Keratinocyte (primary cell): ENCODE measurements around the gene EMILIN3. TPM values are rescaled to one million over a fixed set of nuclear protein-coding genes. Genes with fewer than 3 reads are reported as not detected.

Source experiments
- DNase-seq: peaks from one replicate; pipeline ENCODE4 v3.0.0-alpha.2; 2011; ENCODE audit warnings: low read depth, missing footprints, low spot score
- FAIRE-seq: peaks from 2 replicates; lab custom pipeline; 2011; peaks lifted over from hg19 to GRCh38; lab: Jason Lieb, UNC
- H2AFZ ChIP-seq: 2 replicates; pipeline ENCODE4 v1.6.0; 2012; ENCODE audit warnings: low read length, control low read depth, inconsistent platforms; ENCODE audit not compliant: control insufficient read depth
- H3K27ac ChIP-seq: 2 replicates; pipeline ENCODE4 v1.5.1; 2011; ENCODE audit warnings: low read length; ENCODE audit not compliant: control insufficient read depth, insufficient read depth
- H3K27me3 ChIP-seq: 3 replicates; pipeline ENCODE4 v1.6.0; 2011; ENCODE audit warnings: low read length; ENCODE audit not compliant: control insufficient read depth, insufficient read depth; ENCODE audit errors: extremely low read depth
- H3K36me3 ChIP-seq, 2 experiments: 2 replicates in 1 of 2; 3 replicates in 1 of 2; pipeline ENCODE4 v1.5.1; 2011; ENCODE audit warnings: low read length in 2 of 2, mild to moderate bottlenecking in 1 of 2; ENCODE audit not compliant: control insufficient read depth in 2 of 2, insufficient read depth in 2 of 2; ENCODE audit errors: extremely low read depth in 1 of 2
- H3K4me1 ChIP-seq: 3 replicates; pipeline ENCODE4 v1.5.1; 2011; ENCODE audit warnings: low read length; ENCODE audit not compliant: control insufficient read depth, insufficient read depth; ENCODE audit errors: extremely low read depth
- H3K4me2 ChIP-seq: 3 replicates; pipeline ENCODE4 v1.6.0; 2011; ENCODE audit warnings: low read depth, low read length; ENCODE audit not compliant: control insufficient read depth, insufficient read depth; ENCODE audit errors: extremely low read depth
- H3K4me3 ChIP-seq, 3 experiments: fragments of 200-600 bp in 1 of 3; sonication (generic) in 1 of 3; 2 replicates in 2 of 3; 3 replicates in 1 of 3; pipeline ENCODE4 v1.5.1; 2011 to 2016; ENCODE audit warnings: low read length in 3 of 3, mild to moderate bottlenecking in 3 of 3, control low read depth in 2 of 3, inconsistent platforms in 1 of 3, low read depth in 1 of 3, mixed read lengths in 1 of 3, mixed run types in 1 of 3, moderate library complexity in 1 of 3; ENCODE audit not compliant: control insufficient read depth in 2 of 3, insufficient read depth in 2 of 3; ENCODE audit errors: extremely low read depth in 1 of 3
- H3K79me2 ChIP-seq: 2 replicates; pipeline ENCODE4 v1.6.0; 2012; ENCODE audit warnings: low read length; ENCODE audit not compliant: control insufficient read depth, insufficient read depth
- H3K9ac ChIP-seq: 3 replicates; pipeline ENCODE4 v1.6.0; 2011; ENCODE audit warnings: low read length; ENCODE audit not compliant: control insufficient read depth, insufficient read depth; ENCODE audit errors: extremely low read depth
- H3K9me1 ChIP-seq: 3 replicates; pipeline ENCODE4 v1.6.0; 2011; ENCODE audit warnings: low read length; ENCODE audit not compliant: control insufficient read depth, insufficient read depth; ENCODE audit errors: extremely low read depth
- H3K9me3 ChIP-seq: 2 replicates; pipeline ENCODE4 v1.5.1; 2012; ENCODE audit warnings: low read depth, low read length; ENCODE audit not compliant: control insufficient read depth
- H4K20me1 ChIP-seq: 3 replicates; pipeline ENCODE4 v1.6.0; 2011; ENCODE audit warnings: low read length; ENCODE audit not compliant: control insufficient read depth, insufficient read depth; ENCODE audit errors: extremely low read depth
- CTCF ChIP-seq, 3 experiments: IDR thresholded peaks in 1 of 3; conservative IDR thresholded peaks in 1 of 3; optimal IDR thresholded peaks in 1 of 3; 2 replicates in 2 of 3; 3 replicates in 1 of 3; pipeline versions ENCODE3 to v1.5.1; 2011; ENCODE audit warnings: low read length in 3 of 3, mild to moderate bottlenecking in 3 of 3, moderate library complexity in 2 of 3, control low read depth in 1 of 3, inconsistent platforms in 1 of 3; ENCODE audit not compliant: insufficient read depth in 2 of 3; ENCODE audit errors: extremely low read depth in 1 of 3
- EZH2 ChIP-seq: IDR thresholded peaks from one replicate; pipeline ENCODE4 v1.6.1; 2012; ENCODE audit warnings: inconsistent platforms, mild to moderate bottlenecking, low read length, moderate library complexity
- dilution Hi-C: fragments of 300-500 bp; cut with MboI; formaldehyde crosslinking; loops from one replicate; pipeline ENCODE4 v1.7.0; 2020; ENCODE audit warnings: low sequenced_read_pairs; ENCODE audit not compliant: extremely low pct_ligation_motif_present
- polyA plus RNA-seq, 5 experiments: library from polyadenylated mRNA; depleted of rRNA in 3 of 5; stranded (reverse) in 3 of 5; stranded (forward) in 1 of 5; unstranded in 1 of 5; fragments of >200 nt; gene quantifications; 1 replicate in 1 of 5; 2 replicates in 3 of 5; 3 replicates in 1 of 5; pipeline versions ENCODE4 v1.2.1 to v1.2.3, GENCODE V29; 2011 to 2012; ENCODE audit warnings: missing spikeins in 2 of 5, low read depth in 1 of 5, low replicate concordance in 1 of 5

The EMILIN3 gene
- polyA plus RNA-seq, 1 donor (not counting 4 experiments of a cell fraction or from before 2014, with no cell fraction given) = not detected

DNA sequence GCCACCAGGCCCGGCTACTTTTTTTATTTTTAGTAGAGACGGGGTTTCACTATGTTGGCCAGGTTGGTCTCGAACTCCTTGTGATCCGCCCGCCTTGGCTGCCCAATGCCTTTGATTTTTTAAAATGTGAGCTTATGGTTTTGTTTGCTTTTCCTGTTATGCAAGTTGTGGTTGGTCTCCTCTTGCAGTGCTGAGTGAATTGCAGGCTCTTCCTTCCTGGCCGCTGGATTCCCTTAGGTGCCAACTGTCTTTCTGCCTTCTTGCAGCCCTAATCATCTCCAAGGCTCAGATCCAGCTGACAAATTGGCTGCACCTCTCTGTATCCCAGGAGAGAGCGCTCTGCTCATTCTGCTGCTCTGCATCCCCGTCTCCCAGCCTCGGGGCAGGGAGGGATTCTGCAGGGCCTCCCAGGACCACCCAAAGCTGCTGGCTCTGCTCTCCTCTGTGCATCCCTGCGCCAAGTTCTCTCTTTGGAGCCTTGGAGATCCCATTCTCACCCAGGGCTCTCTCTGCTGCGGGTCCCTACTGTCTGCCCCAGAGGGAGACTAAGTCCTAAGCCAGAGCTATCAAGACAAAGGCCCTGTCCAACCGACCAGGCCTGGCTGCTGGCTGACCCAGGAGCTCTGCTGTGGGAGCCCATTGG, 14.1 kb upstream of the EMILIN3 start:
- Histone ChIP-seq H3K36me3 (no peaks in the 10 kb centered on the region), H3K4me1 (no peaks in the 10 kb centered on the region), H2AFZ (no peak overlapping the region), H3K79me2 (no peaks in the 10 kb centered on the region), H3K4me2 (no peak overlapping the region), H3K4me3 (no peak overlapping the region), H3K27ac (no peak overlapping the region), H3K27me3 (peaks cover 21% of the 10 kb centered on the region), H3K9ac (no peak overlapping the region), H3K9me1 (no peaks in the 10 kb centered on the region), H3K9me3 (no peaks in the 10 kb centered on the region), H4K20me1 (no peaks in the 10 kb centered on the region)
- peak in 2 of 3 experiments; percentile 17 to 26 for TF ChIP-seq CTCF (optimal IDR thresholded peaks at IDR 0.05 in 1 of 3, IDR thresholded peaks at IDR 0.05 in 1 of 3, conservative IDR thresholded peaks at IDR 0.05 in 1 of 3; ENCODE audit: extremely low read depth in 1 of 3, insufficient read depth in 2 of 3, low read length in 3 of 3)
- TF ChIP-seq EZH2 = no peak
- DNase-seq (no peak), FAIRE-seq (no peak)
- dilution Hi-C loops = no loop called here

DNA sequence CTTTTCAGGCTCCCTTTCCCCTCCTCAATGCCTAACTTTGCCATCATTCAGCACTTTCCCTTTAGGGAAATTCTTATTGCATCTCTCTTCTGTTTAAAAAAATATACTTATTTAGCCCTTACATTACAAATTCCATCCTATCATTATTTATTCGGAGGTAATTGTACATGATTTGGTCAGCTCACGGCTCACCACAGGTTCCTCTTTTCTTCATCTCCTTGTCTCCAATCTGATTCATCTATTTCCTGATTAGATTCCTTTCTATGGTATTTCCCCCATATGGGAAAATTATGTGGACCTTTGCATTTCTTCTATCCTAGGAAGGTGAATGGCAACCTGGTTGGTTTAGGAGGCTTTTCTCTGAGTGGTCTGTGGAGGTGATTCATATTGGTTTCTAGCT, 12.9 kb upstream of the EMILIN3 start:
- H3K27me3 ChIP-seq = peaks cover 21% of the 10 kb centered on the region
- no peak for DNase-seq
- no peaks in the 10 kb centered on the region for H3K4me1 ChIP-seq
- H3K4me2 ChIP-seq = no peak overlapping the region
- H3K79me2 ChIP-seq = no peaks in the 10 kb centered on the region
- no peaks in the 10 kb centered on the region for H3K9me1 ChIP-seq
- no peak overlapping the region for H2AFZ ChIP-seq
- H3K9ac ChIP-seq = no peak overlapping the region
- TF ChIP-seq CTCF (optimal IDR thresholded peaks at IDR 0.05 in 1 of 3, IDR thresholded peaks at IDR 0.05 in 1 of 3, conservative IDR thresholded peaks at IDR 0.05 in 1 of 3; ENCODE audit: extremely low read depth in 1 of 3, insufficient read depth in 2 of 3, low read length in 3 of 3) = no peak
- H3K27ac ChIP-seq = no peak overlapping the region
- H3K9me3 ChIP-seq = no peaks in the 10 kb centered on the region
- H4K20me1 ChIP-seq = no peaks in the 10 kb centered on the region
- no peaks in the 10 kb centered on the region for H3K36me3 ChIP-seq
- FAIRE-seq = no peak
- dilution Hi-C loops = no loop called here
- H3K4me3 ChIP-seq = no peak overlapping the region
